Astrocyte (in vitro differentiated cells and primary cell): ENCODE results near the gene KLRK1.

Experiments
- EZH2 ChIP-seq: IDR thresholded peaks from 2 replicates; pipeline ENCODE4 v1.6.1; 2012; ENCODE audit warnings: mild to moderate bottlenecking, low read length, inconsistent platforms; ENCODE audit not compliant: insufficient read depth
- TF ChIP-seq, protein P1 (sequence below): IDR thresholded peaks from 2 replicates; pipeline ENCODE4 v1.5.1; 2011; ENCODE audit warnings: low read depth, mild to moderate bottlenecking, inconsistent platforms, low read length, moderate library complexity; ENCODE audit not compliant: insufficient read depth

DNA sequence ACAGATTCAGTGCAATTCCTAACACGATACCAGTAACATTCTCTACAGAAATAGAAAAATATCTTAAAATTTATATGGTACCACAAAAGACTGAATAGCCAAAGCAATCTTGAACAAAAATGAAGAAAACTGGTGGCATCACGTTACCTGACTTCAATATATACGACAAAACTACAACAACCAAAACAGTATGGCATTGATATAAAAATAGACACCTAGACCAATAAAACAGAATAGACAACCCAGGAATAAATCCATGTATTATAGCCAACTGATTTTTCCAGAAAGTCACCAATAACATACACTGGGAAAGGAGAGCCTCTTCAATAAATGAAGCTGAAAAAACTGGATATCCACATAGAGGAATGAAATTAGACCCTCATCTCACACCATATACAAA, 5.7 kb downstream of the KLRK1 start:
- TF ChIP-seq, protein P1, sequence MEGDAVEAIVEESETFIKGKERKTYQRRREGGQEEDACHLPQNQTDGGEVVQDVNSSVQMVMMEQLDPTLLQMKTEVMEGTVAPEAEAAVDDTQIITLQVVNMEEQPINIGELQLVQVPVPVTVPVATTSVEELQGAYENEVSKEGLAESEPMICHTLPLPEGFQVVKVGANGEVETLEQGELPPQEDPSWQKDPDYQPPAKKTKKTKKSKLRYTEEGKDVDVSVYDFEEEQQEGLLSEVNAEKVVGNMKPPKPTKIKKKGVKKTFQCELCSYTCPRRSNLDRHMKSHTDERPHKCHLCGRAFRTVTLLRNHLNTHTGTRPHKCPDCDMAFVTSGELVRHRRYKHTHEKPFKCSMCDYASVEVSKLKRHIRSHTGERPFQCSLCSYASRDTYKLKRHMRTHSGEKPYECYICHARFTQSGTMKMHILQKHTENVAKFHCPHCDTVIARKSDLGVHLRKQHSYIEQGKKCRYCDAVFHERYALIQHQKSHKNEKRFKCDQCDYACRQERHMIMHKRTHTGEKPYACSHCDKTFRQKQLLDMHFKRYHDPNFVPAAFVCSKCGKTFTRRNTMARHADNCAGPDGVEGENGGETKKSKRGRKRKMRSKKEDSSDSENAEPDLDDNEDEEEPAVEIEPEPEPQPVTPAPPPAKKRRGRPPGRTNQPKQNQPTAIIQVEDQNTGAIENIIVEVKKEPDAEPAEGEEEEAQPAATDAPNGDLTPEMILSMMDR: no peak
- no peak for TF ChIP-seq EZH2
